HG03066 (cell line): Measurements from ENCODE around the gene ATOH8.

Experiments
- ATAC-seq: cut with Tn5 transposase; IDR thresholded peaks from one replicate; pipeline ENCODE4 v1.9.1; 2021; ENCODE audit warnings: low read depth; ENCODE audit not compliant: unreplicated experiment

The ATOH8 gene

GRCh38 chr2:85795331-85796045 lies 41.7 kb downstream of the ATOH8 start:
- ATAC-seq, result no peak

- no peak for ATAC-seq
Observed at GRCh38 chr2:85796046-85796340, 42.2 kb downstream of the ATOH8 start.

GRCh38 chr2:85796341-85797262 lies 42.8 kb downstream of the ATOH8 start:
- no peak for ATAC-seq

- ATAC-seq, result no peak
Observed at GRCh38 chr2:85797263-85797660, 43.5 kb downstream of the ATOH8 start.

GRCh38 chr2:85797921-85798320 lies 44.1 kb downstream of the ATOH8 start:
- ATAC-seq, result no peak

- no peak for ATAC-seq
Observed at GRCh38 chr2:85799215-85799956, 45.6 kb downstream of the ATOH8 start.

GRCh38 chr2:85800586-85800985 lies 46.8 kb downstream of the ATOH8 start:
- no peak for ATAC-seq

- no peak for ATAC-seq
Observed at GRCh38 chr2:85801871-85802270, 48.1 kb downstream of the ATOH8 start.

GRCh38 chr2:85802354-85803103 lies 48.7 kb downstream of the ATOH8 start:
- ATAC-seq, result no peak

- no peak for ATAC-seq
Observed at GRCh38 chr2:85803704-85804425, 50.1 kb downstream of the ATOH8 start.

GRCh38 chr2:85804583-85804982 lies 50.8 kb downstream of the ATOH8 start:
- no peak for ATAC-seq

- ATAC-seq, result no peak
Observed at GRCh38 chr2:85806358-85807118, 52.7 kb downstream of the ATOH8 start.

GRCh38 chr2:85807756-85808155 lies 54.0 kb downstream of the ATOH8 start:
- ATAC-seq, result no peak

- no peak for ATAC-seq
Observed at GRCh38 chr2:85810371-85811179, 56.8 kb downstream of the ATOH8 start.

- no peak for ATAC-seq
Observed at GRCh38 chr2:85811180-85812093, 57.6 kb downstream of the ATOH8 start.

- ATAC-seq, result no peak
Observed at GRCh38 chr2:85812094-85812735, 58.4 kb downstream of the ATOH8 start.
